ENCODE measurements around the gene NKX2-4. TPM values are rescaled to one million over a fixed set of nuclear protein-coding genes. Genes with fewer than 3 reads are reported as not detected.

Gene NKX2-4
- total and polyA plus RNA-seq, 3 donors from 2014 or later, result 0.99 to 6.3 (median 5.1) TPM

- no peak for DNase-seq
- Histone ChIP-seq H3K9me3 (no peaks in the 10 kb centered on the region), H3K27ac (no peak overlapping the region), H3K4me3 (no peak overlapping the region), H3K4me1 (no peaks in the 10 kb centered on the region), H3K27me3 (no peaks in the 10 kb centered on the region), H3K36me3 (ENCODE audit: low read depth, missing control alignments) (no peaks in the 10 kb centered on the region)
- intact Hi-C loops (cut with DNase I; ENCODE audit: low total_unique reads), result no loop called here
- 95 to 98% methylated on average over 1 of the region's 1 CpG for WGBS, 2 donors
- TF ChIP-seq POLR2A (IDR thresholded peaks at IDR 0.05) (no peak), CTCF (IDR thresholded peaks at IDR 0.05) (no peak)
Observed at GRCh38 chr20:21353236-21353635, 44.1 kb downstream of the NKX2-4 start.

GRCh38 chr20:21352703-21353102 lies 44.6 kb downstream of the NKX2-4 start:
- Histone ChIP-seq H3K36me3 (ENCODE audit: low read depth, missing control alignments) (no peaks in the 10 kb centered on the region), H3K27ac (no peak overlapping the region), H3K9me3 (no peaks in the 10 kb centered on the region), H3K27me3 (no peaks in the 10 kb centered on the region), H3K4me3 (no peak overlapping the region), H3K4me1 (no peaks in the 10 kb centered on the region)
- no peak for TF ChIP-seq CTCF (IDR thresholded peaks at IDR 0.05)
- TF ChIP-seq POLR2A (IDR thresholded peaks at IDR 0.05), result no peak
- intact Hi-C loops (cut with DNase I; ENCODE audit: low total_unique reads), result no loop called here
- DNase-seq, result no peak

Small RNA genes within 50 kb of the gene (small RNA-seq; reads per million reads assigned to genes)
- gene RN7SKP140, result 0 reads per million in 2 donors

Other genes with a start within 250 kb of the NKX2-4 start
- 10 to 100 TPM; 55.4 to 59.7 TPM for gene XRN2, start 94.2 kb downstream of the NKX2-4 start, total RNA-seq
- 64.5 TPM for gene XRN2, start 94.2 kb downstream of the NKX2-4 start, polyA plus RNA-seq (ENCODE audit: insufficient read depth, low read depth, low replicate concordance)
- under 1 TPM in 1 of 2 donors, not detected in 1; 0.16 TPM for gene NKX2-2, start 116.5 kb upstream of the NKX2-4 start, total RNA-seq
- gene NKX2-2, start 116.5 kb upstream of the NKX2-4 start, polyA plus RNA-seq (ENCODE audit: insufficient read depth, low read depth, low replicate concordance), result not detected